HG03159 (cell line): ENCODE measurements around the gene E2F2.

Source experiments
- ATAC-seq: cut with Tn5 transposase; IDR thresholded peaks from one replicate; pipeline ENCODE4 v1.9.1; 2021; ENCODE audit warnings: mild to moderate bottlenecking, moderate library complexity; ENCODE audit not compliant: unreplicated experiment

The E2F2 gene

DNA sequence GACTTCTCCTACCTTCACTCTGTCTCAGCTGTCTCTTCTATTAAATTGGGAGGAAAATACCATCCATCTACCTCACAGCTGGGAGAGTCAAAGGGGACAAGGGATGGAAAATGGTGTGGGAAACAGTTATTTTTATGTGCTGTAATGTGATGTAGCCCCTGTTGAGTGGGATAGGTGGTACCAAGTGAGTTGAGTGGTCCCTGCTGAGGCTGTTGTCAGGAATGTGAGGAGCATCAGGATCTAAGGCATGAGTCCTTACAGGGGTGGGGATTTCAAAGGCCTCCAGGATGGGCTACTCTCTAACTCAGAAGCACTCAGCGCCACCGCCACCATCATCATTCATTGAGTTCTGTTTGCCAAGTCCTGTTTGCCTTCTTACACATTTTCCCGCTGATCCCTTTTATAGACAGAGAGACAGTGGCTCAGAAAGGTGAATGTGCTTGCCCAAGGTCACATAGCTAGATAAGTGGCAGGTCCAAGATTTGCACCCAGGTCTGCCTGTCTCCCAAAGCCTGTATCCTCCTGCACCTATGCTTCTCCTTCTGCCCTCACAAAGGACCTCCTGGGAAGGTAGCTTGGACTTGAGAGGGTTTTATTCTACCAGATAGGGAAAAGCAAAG, 32.8 kb upstream of the E2F2 start:
- ATAC-seq, result no peak

DNA sequence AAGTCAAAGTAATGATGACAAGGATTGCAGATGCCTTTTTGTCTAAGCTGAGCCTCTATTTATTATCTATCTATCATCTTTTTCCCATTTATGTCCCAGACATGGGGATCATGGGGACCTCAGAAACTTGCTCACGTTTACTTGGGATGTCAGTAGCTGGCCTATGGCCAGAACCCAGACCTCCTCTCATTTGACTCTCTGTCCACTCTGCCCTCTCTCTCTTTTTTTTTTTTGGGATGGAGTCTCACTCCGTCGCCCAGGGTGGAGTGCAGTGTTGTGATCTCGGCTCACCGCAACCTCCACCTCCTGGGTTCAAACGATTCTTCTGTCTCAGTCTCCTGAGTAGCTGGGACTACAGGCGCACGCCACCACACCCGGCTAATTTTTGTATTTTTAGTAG, 32.0 kb upstream of the E2F2 start:
- ATAC-seq, result no peak

DNA sequence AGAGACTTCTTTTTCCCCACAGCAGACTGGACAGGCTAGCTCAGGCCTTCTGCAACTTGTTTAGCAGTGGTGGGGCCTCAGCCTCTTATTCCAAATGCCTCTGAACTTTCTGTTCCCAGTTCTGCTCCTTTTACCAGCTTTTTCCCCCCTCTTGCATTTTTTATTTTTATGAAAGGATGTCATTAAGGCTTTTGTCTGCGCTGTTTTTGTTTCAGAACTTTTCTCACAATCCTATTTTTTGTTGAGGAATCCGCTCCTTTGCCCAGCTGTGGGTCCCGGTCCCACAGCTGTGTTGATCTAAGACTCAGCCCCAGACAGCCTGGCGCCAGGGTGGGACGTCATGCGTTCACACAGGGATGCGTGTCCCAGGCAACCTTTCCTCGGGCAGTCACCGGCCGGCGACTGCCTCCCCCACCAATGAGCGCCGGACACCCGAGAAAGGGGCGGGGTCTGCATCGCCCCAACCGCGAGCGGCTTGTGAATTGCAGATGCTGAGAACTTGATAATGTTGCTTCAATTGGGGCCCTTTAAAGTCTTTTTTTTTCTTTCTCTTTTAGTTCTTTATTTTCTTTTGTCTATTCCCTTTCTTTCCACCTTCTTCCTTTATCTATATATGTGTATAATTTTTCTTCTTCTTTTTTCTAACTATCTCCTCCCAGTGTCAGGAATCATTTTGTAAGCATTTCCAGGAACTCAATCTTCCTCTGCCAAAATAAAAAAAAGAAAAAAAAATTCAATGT, 31.3 kb upstream of the E2F2 start:
- no peak for ATAC-seq

DNA sequence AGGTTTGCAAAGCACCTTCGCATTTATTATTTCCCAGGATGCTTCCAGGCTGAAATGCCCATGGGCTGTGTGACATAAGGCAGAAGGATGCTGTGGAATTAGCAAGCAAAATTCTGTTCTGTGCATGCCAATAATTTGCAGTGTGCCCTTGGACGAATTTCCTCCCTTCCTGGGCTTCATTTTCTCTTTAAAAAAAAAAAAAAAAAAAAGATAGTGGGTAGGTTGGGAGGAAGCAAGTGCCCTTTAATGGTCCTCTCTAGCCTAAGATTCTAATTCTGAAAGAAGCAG, 30.7 kb upstream of the E2F2 start:
- ATAC-seq, result no peak

DNA sequence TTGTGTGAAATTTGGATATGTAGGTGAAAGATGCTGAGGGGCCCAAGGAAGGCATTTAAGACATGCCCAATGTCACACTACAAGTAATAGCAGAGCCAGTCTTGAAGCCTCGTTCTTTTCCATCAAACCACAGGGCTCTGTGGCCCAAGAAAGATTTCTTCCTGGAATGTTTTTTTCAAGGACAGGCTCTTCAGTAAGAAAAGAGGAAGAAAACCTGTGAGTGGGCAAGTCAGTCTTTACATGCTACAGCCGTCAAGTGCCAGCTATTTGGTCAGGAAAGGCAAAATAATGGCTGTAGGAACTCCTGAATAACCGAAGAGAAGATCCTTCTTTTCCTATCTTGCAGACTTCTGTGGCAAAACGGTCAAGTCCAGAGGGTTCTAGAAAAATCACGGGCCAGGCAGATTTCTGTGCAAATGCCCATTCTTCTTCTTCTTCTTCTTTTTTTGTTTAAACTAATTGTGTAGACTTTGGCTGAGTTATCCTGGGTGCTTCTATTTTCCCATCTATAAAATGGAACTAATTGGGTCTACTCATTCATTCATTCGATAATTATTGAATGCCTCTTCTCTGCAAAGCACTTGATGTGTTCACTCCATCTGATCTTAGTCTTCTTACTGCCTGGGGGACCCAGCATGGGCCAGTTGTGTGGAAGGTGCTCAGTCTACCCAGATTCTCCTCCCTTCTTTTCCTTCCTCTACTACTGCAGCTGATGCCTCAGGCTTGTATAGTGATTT, 30.2 kb upstream of the E2F2 start:
- no peak for ATAC-seq

DNA sequence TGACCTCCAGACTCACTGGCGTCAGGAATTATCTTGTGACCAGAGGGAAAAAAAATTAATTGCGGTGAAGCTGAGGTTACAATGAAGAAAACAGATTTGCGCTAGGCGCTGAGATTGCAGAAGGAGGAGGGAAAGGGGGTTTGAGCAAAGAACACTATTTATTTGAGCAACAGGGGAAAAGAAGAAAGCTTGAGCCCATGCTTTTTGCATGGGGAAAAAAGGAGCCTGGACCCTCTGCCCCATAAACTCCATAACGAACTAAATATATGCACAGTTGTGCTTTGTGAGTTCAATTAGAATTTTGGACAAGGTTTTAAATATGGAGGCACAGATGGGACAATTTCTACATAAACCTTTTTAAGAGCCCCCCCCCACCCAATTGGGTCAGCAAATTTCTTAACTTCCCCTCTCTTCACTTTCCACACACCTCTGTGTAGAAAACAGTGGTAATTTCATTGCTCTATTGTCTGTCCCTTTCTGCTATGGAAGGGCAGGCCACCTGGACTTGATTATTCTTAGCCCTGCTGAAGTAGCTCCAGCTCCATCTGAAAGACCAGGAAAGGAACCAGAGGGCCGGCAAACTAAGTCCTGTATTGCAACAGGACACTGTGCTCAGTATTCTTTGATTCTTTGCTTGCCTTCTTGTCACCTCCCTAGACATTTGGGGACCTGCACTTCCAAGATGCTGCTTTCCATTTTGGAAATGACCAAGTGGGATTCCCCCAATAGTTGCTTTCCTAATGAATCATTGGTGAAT, 29.1 kb upstream of the E2F2 start:
- ATAC-seq, result no peak

DNA sequence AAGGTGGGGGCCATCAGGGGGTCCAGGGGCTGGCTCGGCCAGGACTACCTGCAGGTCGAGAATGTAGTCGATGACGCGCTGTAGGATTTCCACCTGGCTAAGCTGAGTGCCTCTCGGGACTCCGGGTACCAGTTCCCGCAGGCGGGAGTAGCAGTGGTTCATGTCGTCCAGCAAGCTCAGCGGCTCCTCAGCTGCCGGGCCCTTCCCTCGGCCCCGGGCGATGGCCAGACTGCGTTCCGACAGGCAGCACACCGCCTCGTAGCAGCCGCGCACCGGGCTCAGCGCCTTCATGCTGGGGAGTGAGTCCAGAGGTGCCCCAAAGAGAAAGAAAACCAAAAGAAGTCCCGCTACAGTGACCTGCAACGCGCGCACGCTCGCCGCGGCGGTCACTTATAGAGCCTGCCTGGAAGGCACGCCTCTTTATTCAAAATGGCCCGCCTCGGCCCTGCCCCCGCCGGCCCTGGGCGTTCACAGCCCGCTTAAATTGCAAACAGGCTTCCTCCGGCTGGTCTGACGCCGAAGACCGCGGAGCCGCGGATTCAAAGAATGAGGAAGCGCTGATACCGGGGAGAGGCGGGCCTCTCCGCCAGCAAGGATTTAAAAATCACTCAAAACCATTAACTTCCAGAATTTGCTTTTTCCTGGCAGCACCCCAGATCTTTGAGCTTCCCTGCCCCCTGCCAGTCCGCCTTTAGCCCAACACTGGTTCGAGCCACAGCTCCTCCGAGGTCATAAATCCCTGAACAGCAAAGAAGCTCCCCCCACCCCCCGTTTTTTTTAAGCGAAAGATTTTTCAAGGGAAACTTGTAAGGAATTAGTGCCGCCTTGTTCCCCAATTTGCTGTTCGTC, 28.3 kb upstream of the E2F2 start, which contains the start of gene ID3:
Gene ID3 (minus strand): TSS at position 366 of the 849 bp plus-strand sequence. CDS start 75 bp downstream, at position 291.
- ATAC-seq, result peak; percentile 69

DNA sequence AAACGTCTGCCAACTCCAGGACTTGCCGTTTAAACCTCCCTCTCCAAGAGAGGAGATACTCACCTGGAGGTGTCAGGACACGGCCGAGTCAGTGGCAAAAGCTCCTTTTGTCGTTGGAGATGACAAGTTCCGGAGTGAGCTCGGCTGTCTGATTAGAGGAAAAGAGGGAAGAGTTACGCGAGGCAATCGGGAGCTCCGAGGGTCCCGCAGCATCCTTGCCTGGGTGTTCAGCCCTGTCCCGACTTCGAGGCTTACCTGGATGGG, 27.8 kb upstream of the E2F2 start:
- no peak for ATAC-seq

DNA sequence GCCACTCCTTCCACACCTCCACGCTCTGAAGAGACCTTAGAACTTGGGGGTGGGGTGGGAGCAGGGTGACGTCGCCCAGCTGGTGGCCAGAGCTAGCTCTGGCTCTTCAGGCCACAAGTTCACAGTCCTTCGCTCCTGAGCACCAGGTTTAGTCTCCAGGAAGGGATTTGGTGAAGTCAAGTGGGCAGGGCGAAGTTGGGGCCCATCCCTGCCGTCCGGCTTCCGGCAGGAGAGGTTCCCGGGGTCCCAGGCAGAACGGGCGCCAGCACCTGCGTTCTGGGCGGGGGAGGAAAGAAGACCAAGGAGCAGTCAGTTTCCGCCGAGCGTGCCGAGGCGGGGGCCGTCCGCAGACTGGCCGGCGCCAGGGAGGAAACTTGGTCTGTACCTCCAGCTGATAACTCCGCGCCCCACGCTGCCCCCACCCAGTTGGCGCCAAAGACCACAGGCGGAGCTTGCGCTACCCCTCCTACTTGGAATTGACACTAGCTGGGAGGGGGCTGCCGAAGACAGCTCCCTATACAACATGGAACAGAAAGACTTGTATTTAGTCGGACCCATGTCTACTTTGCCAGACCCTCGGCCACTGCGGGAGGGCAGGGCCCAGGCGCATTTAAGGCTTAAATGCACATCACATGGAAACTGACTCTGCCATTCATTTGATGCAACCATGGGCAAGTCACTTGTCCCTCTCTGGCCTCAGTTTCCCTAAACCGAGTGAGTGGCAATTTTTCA, 27.3 kb upstream of the E2F2 start:
- no peak for ATAC-seq

DNA sequence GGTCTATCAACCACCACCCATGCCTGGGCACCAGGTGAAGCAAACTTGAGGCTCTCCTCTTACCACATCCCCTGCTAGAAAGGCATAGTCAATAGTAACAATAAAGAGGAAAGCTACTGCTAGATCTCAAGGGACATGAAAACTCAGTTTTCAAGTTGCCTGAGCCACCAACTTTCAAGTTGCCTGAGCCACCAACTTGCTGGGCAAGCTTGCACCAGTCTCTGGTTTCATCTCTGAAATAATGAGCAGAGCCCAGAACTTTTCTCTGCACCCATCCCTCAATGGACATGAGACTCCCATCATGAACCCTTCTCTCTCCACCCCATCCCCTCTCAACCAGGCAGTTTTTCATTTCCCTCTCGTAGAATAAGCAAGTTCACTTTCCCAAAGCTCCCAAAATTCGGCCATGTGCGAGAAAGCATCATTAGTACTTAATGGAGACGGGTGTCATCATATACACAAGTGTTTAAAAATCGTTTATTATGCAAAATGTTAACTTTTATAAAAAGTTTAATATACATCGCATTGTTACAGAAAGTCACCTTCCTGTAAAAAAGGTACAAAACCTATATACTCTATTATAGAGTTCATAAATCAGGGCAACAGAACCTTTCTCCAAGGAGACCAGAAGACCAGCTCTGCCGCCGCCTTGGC, 26.6 kb upstream of the E2F2 start:
- ATAC-seq, result no peak

DNA sequence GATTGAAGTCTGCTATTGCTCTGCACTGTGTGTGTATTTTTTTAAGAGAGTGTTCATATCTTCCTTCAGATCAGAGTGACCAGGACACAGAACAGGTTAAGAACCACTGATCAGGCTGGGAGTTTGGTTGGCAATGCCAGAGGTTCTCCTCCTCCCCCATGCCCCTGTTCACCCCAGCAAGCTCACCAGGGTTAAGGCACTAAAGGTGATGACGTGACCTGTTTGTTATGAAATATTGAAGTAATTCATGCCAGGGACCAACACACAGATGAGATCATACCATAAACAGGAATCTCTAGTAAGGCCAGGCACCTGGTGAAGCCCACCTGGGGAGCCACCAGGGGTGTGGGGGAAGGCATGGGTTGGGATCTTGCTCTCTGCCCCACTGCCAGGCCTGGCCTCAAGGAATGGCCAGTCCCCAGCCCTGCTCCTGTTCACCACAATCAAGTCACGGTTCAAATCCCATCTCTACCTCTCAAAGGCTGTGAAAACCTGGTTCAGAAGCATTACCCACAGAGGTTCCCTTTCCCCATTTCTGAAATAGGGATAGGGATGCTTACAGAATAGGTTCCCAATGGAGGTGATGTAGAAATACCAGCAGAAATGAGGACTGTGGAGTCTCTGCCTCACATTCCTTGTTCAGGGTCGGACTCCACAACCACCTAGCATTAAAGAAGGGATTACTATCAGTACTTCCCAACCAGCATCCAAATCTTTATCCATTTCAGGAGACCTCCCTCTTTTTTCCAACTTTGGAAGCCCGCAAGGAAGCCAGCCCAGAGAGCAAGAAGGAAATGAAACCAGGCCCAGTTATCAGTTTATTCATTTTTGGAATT, 25.8 kb upstream of the E2F2 start:
- no peak for ATAC-seq

DNA sequence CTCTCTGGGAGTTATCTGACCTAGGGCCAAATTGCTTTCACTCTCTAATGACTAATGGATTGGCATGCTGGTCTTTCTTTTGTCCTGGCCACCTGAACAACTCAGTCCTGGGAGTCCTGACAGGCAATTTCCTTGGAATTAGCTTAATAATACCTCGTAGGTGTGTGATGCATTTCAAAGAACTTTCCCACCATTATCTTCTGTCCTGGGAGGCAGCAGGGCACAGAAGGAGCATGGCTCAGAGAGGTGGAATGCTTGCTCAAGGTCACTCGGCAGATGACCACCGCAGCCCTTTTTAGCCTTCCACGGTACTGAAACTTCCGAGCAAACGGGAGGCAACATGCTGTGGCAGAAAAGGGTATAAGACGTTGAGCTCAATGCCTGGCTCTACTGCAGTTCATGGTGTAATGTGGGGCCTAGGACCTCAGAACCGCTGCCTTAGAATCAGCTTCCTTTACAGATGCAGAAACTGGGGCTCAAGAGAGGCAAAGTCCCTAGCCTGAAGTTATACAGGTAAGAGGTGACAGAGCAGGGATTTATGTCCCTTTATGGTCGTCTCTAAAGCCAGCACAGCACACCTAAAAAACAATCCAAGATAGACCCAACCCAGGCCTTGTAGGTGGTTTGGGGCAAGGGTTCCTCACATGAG, 25.1 kb upstream of the E2F2 start:
- ATAC-seq, result no peak

DNA sequence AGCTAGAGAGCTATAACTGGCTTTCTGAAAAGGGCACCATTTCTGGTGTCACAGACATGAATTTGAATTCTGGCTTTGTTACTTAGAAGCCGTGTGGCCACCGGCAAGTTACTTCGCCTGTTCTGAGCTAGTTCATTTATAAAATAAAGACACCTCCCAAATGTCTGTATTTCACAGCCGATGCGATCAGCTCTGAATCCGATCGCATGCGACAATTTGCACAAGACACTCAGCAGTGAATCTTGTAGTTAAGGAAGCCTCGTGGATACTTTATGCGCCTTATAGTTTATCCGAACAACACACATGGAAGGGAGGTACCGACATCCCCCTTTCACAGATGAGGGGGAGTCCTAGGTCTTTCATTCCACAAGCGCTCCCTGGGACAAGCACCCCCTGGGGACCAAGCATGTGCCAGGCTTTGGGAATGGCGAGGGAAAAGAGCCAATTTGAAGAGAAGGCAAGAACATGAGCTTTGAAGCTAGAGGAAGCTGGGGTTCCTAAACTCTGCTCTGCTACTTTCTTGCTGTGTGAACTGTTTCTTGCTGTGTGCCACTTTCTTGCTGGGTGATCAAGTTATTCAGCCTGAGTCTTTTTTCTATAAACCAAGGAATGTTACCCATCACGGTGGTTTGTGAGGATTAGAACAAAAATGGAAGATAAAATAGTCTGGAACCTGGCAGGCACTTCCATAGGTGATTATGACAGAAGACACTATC, 24.4 kb upstream of the E2F2 start:
- no peak for ATAC-seq

DNA sequence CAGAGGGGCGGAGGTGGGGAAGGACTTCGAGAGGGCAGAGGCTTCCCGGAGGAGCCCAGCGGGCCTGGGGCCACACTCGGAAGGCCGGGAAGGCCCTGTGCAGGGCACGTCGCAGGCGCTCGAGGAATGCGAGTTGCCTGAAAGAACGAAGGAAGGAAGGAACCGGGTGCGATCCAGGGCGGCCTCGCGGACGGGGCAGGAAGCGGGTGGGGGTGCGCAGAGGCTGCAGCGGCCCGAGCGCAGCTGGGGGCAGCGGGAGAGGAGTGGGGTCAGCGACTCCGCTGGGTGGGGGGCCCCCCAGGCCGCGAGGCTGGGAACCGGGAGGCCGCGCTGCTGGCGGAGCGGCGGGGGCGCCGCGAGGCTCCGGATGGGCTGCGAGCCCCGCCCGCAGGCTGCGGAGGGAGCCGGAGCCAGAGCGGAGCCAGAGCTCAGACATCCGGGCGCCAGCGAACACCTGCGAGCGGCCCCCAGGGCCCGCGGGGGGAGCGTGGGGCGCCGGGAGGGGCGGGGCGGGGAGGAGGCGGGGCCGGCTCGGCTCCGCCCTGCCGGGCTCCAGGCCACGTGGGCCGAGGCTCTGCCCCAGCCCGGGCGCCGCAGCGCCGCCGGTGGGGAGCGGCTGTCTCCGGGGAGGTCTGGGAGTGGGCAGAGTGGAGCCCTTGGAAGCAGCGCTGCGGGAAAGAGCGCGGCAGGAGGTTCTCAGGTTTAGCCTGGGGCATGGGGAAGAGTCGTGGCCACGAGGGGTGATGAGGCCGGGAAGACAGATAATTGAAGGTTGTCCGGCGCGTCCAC, 23.6 kb upstream of the E2F2 start:
- peak; percentile 45 for ATAC-seq

DNA sequence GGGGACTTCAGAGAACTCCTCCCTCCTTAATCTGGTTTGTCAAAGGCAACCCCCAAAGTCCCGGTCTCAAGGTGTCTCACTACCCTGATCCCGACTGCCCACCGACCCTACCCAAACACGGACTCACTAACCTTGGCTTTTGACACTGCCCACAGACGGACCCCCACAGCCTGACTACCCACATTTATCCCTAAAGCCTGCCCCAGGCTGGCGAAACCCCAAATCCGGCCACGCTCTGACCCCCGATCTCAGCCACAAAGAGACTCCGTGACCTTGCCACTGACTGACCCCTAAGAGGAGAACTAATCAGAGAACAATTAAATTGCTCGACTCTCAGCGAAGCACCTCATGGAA, 23.1 kb upstream of the E2F2 start:
- ATAC-seq, result no peak

DNA sequence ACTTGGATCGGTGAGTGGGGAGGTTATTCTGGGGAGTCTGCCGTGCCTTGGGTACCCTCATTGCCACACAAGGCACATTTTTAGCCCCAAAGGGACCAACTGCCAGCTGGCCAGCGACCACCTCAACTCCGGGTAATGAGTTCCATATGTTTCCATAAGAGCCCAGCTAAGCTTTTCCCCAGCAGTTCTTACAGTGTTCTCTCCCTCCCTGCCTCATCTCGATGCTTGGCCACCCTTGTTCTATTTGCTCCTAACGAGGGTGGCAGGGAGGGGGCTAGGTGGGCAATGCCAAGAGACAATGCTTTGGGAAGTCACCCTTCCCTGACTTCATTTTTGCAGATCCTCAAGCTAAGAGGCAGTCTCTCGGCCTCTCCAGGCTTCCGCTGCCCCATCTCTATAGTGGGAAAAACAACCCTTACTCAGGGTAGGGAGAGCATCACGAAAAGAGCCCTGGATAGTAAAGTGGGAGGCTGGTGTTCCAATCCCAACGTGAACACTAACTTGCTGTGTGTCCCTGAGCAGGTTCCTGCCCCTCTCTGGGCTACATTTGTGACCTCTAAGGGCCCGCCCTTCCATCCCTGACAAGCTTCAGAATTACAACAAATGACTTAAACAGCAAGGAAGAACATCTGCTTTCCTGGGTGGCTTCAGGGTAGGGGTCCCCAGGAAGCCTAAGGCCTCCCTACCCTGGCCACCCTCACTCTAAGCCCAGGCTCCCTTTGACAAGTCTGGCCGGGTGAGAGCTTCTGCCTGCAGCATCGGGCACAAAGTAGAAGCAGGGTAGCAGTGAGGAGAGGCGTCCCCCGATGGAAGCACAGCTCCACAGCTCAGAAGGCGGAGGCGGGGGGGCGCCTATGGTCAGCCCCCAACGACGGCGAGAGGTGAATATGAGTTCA, 22.4 kb upstream of the E2F2 start:
- ATAC-seq, result no peak
